ENCODE measurements around the gene CBFB.
A peak's percentile ranks its signal among the peaks of the same experiment; 100 is the strongest.
"Not testable (repeated sequence)": the region's sequence is repeated elsewhere in the genome, so short reads cannot be mapped to it uniquely, and the experiment has no call there.

Gene CBFB

DNA sequence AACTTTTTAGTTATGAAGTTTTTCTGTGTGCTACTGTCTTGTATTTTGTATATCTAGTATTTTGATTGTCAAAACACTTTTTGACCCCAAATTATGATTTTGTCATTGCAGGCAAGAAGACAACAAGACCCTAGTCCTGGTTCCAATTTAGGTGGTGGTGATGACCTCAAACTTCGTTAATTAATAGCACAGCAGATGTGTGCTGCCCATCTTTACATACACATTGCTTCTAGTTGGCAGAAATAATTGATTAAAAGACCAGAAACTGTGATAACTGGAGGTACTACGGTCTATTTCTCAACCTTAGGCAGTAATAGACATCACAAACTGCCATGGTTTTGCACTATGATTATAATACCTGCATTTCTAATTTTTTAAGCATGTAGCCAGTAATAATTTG is 69.7 kb downstream of the CBFB start:
- no peak for DNase-seq (ENCODE audit: low read depth)

- DNase-seq (ENCODE audit: low read depth), result no peak
Observed at GRCh38 chr16:67100569-67101310, 71.8 kb downstream of the CBFB start.

- no peak for DNase-seq (ENCODE audit: low read depth)
Observed at GRCh38 chr16:67101311-67102082, 72.5 kb downstream of the CBFB start.

DNA sequence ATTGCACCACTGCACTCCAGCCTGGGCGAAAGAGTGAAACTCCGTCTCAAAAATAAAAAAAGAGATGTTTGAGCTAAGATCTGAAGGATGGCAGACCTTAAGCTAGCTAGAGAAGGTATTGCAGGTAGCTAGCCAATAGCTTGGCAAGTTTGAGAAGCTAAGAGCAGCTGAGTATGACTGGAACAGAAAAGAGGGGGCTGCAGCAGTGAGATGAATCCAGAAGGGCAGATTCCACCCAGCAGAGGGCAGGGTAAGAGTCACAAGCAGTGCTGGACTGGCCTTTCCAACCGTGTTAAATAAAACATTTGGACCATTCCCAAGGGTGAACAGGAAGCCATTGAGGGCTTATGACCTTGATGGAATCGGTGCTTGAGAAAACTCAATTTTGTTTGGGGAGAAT is 75.1 kb downstream of the CBFB start:
- DNase-seq (ENCODE audit: low read depth), result no peak

DNA sequence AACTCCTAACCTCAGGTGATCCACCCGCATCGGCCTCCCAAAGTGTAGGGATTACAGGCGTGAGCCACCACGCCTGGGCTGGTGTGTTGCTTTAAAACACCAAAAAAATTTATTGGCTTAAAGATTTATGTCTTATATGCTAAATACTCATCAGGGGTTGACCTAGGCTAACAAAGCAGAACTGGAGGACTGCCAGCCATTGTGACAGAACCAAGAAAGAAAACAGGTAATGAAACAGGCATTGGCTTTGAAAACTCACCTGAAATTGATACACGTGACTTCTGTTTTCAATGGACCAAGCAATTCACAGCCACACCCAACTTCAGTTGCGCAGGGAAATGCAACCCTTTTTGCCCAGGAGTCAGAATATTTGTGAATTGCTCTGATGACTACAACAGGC is 75.9 kb downstream of the CBFB start:
- no peak for DNase-seq (ENCODE audit: low read depth)

DNA sequence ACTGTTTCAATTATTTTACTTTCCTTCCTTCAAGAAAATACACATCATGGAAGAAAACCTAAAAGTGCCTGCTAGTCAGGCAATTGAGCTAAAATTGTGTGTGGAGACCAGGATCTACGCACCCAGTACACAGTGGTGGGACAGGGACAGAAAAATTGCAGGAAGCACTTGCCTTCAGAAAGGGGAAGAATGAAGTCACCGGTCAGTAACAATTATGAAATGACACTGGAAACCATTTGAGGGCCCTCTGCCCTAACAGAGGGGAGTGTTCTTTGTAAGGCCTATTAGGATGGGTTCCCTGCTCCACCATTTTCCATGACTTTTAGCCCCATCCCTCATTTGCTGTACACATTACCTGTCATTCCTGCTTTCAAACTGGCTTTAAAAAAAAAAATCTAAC is 76.3 kb downstream of the CBFB start:
- no peak for DNase-seq (ENCODE audit: low read depth)

GRCh38 chr16:67105881-67106280 is 76.9 kb downstream of the CBFB start:
- DNase-seq (ENCODE audit: low read depth), result no peak

DNA sequence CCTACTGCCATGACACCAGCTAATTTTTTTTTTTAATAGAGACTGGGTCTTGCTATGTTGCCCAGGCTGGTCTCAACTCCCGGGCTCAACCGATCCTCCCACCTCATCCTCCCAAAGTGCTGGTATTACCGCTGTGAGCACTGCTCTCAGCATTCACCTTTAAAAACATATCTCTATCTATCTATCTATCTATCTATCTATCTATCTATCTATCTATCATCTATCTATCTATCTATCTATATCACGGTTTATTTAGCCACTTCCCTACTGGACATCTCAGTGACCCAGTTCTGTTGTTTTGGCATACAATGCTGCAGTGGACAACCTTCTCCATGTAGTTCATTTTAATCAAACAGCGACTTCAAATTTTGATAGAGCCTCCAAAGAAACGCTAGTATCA is 79.5 kb downstream of the CBFB start:
- DNase-seq (ENCODE audit: low read depth), result no peak

- DNase-seq (ENCODE audit: low read depth), result no peak
Observed at GRCh38 chr16:67108931-67109406, 80.0 kb downstream of the CBFB start.

GRCh38 chr16:67109407-67110135 is 80.6 kb downstream of the CBFB start, which contains the start of gene PHAF1:
TSS of gene PHAF1 (plus strand) at chr16:67109941. CDS start at chr16:67110176, 235 bp downstream.
- DNase-seq (ENCODE audit: low read depth), result peak; percentile 94

DNA sequence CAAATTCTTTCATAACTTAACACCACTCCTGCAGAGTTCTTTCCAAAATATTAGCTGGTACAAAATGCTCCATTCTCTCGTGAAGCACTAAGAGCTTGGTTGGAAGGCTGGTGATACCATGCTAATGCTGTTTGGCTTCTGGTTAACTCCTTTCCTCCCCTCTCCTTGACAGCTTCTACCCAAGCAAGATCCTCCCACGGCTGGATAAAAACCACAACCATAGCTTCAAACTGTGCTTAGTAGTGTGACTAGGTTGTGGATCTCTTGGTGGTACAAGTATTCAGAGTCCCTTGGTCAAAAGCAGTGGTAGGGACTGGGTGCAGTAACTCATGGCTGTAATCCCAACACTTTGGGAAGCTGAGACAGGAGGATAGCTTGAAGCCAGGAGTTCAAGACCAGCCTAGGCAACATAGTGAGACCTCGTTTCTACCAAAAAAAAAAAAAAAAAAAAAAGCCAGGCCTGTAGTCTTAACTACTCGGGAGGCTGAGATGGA is 83.0 kb downstream of the CBFB start:
- no peak for DNase-seq (ENCODE audit: low read depth)

DNA sequence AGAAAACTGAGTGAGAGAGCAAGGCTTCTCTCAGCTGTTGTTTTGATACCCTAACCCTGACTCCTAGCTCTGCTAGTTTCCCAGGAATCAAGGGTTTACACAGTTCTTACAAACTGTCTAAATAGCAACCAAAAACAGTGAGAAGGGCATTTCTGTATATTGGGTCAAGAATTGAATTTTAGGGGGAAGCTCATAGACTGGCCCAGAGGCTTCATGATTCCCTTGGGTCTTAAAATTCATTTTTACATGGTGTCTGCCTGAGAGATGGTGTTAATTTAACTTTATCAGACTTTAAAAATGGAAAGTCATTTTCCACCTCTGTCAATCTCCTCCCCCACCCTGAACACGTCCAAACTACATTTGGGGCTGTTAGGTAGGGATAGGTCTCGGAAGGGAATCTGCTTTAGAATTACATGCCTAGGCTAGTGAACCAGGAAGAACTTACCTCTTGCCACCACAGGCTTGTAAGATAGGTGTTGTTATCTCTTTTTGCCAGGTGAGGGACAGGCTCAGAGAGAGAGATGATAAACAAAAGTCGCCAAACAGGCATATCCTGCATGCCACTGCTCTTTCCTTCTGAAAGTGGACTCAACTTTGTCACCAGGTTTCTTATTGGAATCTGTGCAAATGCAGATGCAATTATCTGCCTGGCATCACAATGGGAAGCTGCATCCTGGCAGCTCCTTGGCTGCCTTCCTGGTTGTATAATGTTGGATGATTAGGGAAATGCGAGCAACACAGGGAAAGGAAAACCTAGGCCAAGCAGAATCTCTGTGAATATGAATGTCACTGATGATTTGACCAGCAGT is 83.8 kb downstream of the CBFB start:
- DNase-seq (ENCODE audit: low read depth), result no peak

- no peak for DNase-seq (ENCODE audit: low read depth)
Observed at GRCh38 chr16:67114793-67115192, 85.8 kb downstream of the CBFB start.

- DNase-seq (ENCODE audit: low read depth), result no peak
Observed at GRCh38 chr16:67115639-67116038, 86.7 kb downstream of the CBFB start.

DNA sequence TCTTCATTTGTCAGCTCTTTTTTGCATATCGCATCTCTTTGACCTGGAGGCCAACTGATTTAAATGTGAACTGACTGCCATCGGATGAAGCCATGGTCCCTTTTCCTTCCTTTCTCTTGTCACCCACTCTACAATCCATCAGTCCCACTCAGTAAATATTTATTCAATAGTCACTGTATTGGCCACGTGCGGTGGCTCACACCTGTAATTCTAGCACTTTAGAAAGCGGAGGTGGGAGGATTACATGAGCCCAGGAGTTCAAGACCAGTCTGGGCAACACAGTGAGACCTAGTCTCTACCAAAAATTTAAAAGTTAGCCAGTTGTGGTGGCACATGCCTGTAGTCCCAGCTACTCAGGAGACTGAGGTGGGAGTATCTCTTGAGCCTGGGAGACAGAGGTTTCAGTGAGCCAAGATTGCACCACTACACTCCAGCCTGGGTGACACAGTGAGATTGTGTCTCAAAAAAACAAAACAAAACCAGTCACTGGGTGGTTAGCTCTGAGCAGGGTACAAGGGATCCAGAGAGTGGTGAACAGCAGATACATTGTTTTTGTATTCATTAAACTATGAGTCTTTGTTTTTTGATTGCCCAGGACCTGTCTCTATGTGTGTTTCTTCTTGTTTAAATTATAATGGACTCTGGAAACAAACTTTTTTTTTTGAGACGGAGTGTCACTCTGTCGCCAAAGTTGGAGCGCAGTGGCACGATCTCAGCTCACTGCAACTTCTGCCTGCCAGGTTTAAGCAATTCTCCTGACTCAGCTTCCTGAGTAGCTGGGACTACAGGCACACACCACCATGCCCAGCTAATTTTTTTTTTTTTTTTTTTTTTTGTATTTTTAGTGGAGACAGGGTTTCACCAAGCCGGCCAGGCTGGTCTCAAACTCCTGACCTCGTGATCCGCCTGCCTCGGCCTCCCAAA is 87.7 kb downstream of the CBFB start:
- no peak for DNase-seq (ENCODE audit: low read depth)

DNA sequence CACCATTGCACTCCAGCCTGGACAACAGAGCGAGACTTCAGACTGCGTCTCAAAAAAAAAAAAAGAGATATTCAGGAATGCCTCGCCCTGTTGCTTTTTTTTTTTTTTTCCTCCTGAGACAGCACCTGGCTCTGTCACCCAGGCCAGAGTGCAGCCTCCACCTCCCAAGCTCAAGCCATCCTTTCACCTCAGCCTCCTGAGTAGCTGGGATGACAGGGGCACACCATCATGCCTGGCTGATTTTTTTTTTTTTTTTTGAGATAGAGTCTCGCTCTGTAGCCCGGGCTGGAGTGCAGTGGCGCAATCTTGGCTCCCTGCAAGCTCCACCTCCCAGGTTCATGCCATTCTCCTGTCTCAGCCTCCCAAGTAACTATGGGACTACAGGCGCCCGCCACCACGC is 88.8 kb downstream of the CBFB start:
- no peak for DNase-seq (ENCODE audit: low read depth)

- no peak for DNase-seq (ENCODE audit: low read depth)
Observed at GRCh38 chr16:67120025-67120424, 91.1 kb downstream of the CBFB start.

DNA sequence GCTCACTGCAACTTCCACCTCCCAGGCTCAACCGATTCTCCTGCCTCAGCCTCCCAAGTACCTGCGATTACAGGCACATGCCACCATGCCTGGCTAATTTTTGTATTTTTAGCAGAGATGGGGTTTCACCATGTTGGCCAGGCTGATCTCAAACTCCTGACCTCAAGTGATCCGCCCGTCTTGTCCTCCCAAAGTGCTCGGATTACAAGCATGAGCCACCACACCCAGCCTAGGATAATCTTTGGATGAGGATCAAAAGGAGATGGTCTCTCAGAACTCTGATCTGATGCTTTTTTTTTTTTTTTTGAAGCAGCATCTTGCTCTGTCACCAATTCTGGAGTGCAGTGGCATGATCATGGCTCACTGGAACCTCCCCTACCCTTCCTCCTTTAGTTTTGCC is 93.8 kb downstream of the CBFB start:
- not testable (repeated sequence) for DNase-seq (ENCODE audit: low read depth)

- DNase-seq (ENCODE audit: low read depth), result no peak
Observed at GRCh38 chr16:67128417-67128816, 99.5 kb downstream of the CBFB start.

DNA sequence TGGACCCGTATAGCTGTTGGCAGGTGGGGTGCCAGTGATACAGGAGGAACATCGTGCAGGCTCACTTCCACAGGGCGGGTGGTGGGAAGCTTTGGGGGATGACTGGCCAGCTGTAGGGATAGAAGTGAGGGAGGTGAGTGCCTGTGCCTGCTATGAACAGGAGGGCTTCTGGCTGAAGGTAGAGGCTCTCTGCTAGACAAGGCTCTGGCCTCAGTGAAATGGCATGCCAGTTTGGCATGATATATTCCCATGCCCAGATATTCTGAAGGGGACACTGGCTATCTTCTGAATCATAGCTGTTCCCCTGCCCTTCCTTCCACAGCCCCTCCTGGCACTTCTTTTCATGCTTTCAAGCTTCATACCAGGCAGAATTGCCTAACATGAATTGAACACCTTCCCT is 99.9 kb downstream of the CBFB start:
- DNase-seq (ENCODE audit: low read depth), result no peak

DNA sequence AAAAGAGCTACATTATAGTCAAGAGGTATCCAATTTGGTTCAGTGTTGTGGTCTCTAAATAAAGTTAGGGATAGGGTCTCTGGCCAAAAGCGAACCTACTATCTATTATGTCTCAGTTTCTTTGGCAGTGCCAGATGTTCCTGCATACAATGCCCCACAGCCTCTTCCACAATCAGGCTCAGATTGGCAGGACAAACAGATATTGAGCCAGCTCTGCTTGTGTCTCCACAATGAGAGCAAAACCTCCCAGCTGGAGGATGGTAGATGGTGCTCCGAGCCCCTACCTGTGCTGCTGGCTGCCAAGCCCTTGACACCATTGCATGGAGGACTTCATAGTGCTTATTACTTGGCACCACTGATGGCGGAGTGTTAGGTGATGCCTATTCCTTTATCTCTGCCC is 100.5 kb downstream of the CBFB start:
- DNase-seq (ENCODE audit: low read depth), result no peak
